Panc1 (cell line): ENCODE measurements around the gene HSPBAP1. TPM values are rescaled to one million over a fixed set of nuclear protein-coding genes. Genes with fewer than 3 reads are reported as not detected.

ENCODE experiments used
- ATAC-seq: fragments of 200-7000 bp; cut with Tn5 transposase; 2 replicates; pipeline ENCODE4 v1.9.1; 2020; ENCODE audit warnings: mild to moderate bottlenecking, moderate library complexity
- BruUV-seq: library from RNA; stranded (reverse); fragments of 400-500 nt; replicated peaks from 2 replicates; lab custom pipeline; 2021; lab: Mats Ljungman, UMichigan
- CTCF ChIA-PET: fragments of 300-600 bp; sonication (Branson Sonifier 250); formaldehyde crosslinking; loops from one replicate; lab custom pipeline; 2022; ENCODE audit warnings: antibody characterized with exemption; lab: Charles Lee
- POLR2A ChIA-PET: fragments of 300-600 bp; sonication (Branson Sonifier 250); formaldehyde crosslinking; loops from one replicate; lab custom pipeline; 2022; ENCODE audit warnings: antibody characterized with exemption; lab: Charles Lee
- DNase-seq: peaks from one replicate; pipeline ENCODE4 v3.0.0-alpha.2; 2010; ENCODE audit warnings: low read depth, low spot score
- H3K27ac ChIP-seq: 2 replicates; pipeline ENCODE4 v1.5.1; 2011; ENCODE audit warnings: mild to moderate bottlenecking, low read length, inconsistent platforms
- H3K27me3 ChIP-seq: fragments of 200-500 bp; sonication (Bioruptor generic); 2 replicates; pipeline ENCODE4 v1.6.0; 2014; ENCODE audit warnings: low read length, inconsistent platforms; ENCODE audit not compliant: control insufficient read depth, insufficient read depth
- H3K36me3 ChIP-seq: fragments of 200-500 bp; sonication (Bioruptor generic); 2 replicates; pipeline ENCODE4 v1.5.1; 2014; ENCODE audit warnings: inconsistent platforms, mild to moderate bottlenecking, low read length, moderate library complexity; ENCODE audit not compliant: control insufficient read depth, insufficient read depth
- H3K4me1 ChIP-seq: 2 replicates; pipeline ENCODE4 v1.5.1; 2011; ENCODE audit warnings: inconsistent platforms, mild to moderate bottlenecking, low read length, moderate library complexity; ENCODE audit not compliant: control insufficient read depth, insufficient read depth
- H3K4me3 ChIP-seq, 2 experiments: 2 replicates each; pipeline ENCODE4 v1.5.1; 2011 to 2012; ENCODE audit warnings: low read depth in 2 of 2, low read length in 2 of 2, mild to moderate bottlenecking in 2 of 2, inconsistent platforms in 1 of 2, moderate library complexity in 1 of 2
- H3K9me3 ChIP-seq: fragments of 200-500 bp; sonication (Bioruptor generic); 2 replicates; pipeline ENCODE4 v1.5.1; 2014; ENCODE audit warnings: low read depth, mild to moderate bottlenecking, inconsistent platforms, low read length, moderate library complexity; ENCODE audit not compliant: control insufficient read depth, insufficient read depth
- POLR2AphosphoS5 ChIP-seq: IDR thresholded peaks from 2 replicates; pipeline ENCODE4 v1.6.1; 2012; ENCODE audit warnings: mild to moderate bottlenecking, low read depth, low read length, moderate library complexity
- SIN3A ChIP-seq: IDR thresholded peaks from 2 replicates; pipeline ENCODE4 v1.6.1; 2012; ENCODE audit warnings: low read depth, mild to moderate bottlenecking, low read length, moderate library complexity, borderline replicate concordance; ENCODE audit not compliant: insufficient read depth
- TCF7L2 ChIP-seq: IDR thresholded peaks from 2 replicates; pipeline ENCODE4 v1.6.1; 2011; ENCODE audit warnings: mild to moderate bottlenecking, low read depth, low read length, inconsistent platforms
- in situ Hi-C: cut with HindIII; loops from 2 replicates; pipeline ENCODE4 v1.10.0; 2016; ENCODE audit warnings: low sequenced_read_pairs, low pct_unique_long_range_greater_than_20kb
- intact Hi-C: fragments of 100-400 bp; cut with micrococcal nuclease; formaldehyde crosslinking; loops from one replicate; pipeline ENCODE4 v1.10.0; 2022; ENCODE audit not compliant: unreplicated experiment
- total RNA-seq: library from RNA; stranded (reverse); gene quantifications from one replicate; pipeline ENCODE4 v1.2.1, GENCODE V29; 2021; ENCODE audit not compliant: unreplicated experiment
- TF ChIP-seq, protein P1 (sequence below): fragments of 450-650 bp; IDR thresholded peaks from 2 replicates; pipeline ENCODE4 v1.5.1; 2017; ENCODE audit warnings: mild to moderate bottlenecking
- TF ChIP-seq, protein P2 (sequence below), 2 experiments: IDR thresholded peaks; 2 replicates each; pipeline ENCODE4 v1.6.1; 2011 to 2012; ENCODE audit warnings: low read depth in 2 of 2, control low read depth in 1 of 2, low read length in 1 of 2, mild to moderate bottlenecking in 1 of 2, moderate library complexity in 1 of 2; ENCODE audit not compliant: insufficient read depth in 1 of 2

Gene HSPBAP1
- total RNA-seq, 1 experiment from 2014 or later = 10.8 TPM

DNA sequence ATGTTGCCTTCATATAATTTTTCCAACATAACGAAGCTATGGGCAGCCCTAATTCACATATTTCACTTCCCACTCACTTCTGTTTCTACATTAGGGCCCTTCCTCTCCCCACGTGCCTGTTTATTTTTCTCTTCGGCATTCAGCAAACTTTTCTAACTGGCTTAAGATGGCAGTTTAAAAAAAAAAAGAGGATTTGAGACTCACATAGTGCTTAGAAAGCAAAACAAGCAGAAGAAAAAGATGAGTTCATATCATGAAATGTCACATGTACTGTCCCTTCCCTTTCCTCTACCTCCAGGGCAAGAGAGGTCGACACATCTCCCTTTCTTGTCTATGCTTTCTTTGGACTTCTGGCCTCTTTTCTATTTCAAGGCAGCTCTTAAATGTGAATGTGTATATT lies 31.8 kb upstream of the HSPBAP1 start:
- intact Hi-C loops = no loop called here
- TF ChIP-seq, protein P1, sequence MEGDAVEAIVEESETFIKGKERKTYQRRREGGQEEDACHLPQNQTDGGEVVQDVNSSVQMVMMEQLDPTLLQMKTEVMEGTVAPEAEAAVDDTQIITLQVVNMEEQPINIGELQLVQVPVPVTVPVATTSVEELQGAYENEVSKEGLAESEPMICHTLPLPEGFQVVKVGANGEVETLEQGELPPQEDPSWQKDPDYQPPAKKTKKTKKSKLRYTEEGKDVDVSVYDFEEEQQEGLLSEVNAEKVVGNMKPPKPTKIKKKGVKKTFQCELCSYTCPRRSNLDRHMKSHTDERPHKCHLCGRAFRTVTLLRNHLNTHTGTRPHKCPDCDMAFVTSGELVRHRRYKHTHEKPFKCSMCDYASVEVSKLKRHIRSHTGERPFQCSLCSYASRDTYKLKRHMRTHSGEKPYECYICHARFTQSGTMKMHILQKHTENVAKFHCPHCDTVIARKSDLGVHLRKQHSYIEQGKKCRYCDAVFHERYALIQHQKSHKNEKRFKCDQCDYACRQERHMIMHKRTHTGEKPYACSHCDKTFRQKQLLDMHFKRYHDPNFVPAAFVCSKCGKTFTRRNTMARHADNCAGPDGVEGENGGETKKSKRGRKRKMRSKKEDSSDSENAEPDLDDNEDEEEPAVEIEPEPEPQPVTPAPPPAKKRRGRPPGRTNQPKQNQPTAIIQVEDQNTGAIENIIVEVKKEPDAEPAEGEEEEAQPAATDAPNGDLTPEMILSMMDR = no peak
- TF ChIP-seq SIN3A (no peak), TCF7L2 (no peak), POLR2AphosphoS5 (no peak)
- TF ChIP-seq, protein P2, sequence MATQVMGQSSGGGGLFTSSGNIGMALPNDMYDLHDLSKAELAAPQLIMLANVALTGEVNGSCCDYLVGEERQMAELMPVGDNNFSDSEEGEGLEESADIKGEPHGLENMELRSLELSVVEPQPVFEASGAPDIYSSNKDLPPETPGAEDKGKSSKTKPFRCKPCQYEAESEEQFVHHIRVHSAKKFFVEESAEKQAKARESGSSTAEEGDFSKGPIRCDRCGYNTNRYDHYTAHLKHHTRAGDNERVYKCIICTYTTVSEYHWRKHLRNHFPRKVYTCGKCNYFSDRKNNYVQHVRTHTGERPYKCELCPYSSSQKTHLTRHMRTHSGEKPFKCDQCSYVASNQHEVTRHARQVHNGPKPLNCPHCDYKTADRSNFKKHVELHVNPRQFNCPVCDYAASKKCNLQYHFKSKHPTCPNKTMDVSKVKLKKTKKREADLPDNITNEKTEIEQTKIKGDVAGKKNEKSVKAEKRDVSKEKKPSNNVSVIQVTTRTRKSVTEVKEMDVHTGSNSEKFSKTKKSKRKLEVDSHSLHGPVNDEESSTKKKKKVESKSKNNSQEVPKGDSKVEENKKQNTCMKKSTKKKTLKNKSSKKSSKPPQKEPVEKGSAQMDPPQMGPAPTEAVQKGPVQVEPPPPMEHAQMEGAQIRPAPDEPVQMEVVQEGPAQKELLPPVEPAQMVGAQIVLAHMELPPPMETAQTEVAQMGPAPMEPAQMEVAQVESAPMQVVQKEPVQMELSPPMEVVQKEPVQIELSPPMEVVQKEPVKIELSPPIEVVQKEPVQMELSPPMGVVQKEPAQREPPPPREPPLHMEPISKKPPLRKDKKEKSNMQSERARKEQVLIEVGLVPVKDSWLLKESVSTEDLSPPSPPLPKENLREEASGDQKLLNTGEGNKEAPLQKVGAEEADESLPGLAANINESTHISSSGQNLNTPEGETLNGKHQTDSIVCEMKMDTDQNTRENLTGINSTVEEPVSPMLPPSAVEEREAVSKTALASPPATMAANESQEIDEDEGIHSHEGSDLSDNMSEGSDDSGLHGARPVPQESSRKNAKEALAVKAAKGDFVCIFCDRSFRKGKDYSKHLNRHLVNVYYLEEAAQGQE (IDR thresholded peaks at IDR 0.05; ENCODE audit: insufficient read depth in 1 of 2, low read depth in 2 of 2, low read length in 1 of 2) = no peak
- Histone ChIP-seq H3K27me3 (no peaks in the 10 kb centered on the region), H3K4me3 (no peak overlapping the region), H3K27ac (no peak overlapping the region), H3K9me3 (no peaks in the 10 kb centered on the region), H3K36me3 (no peaks in the 10 kb centered on the region), H3K4me1 (no peaks in the 10 kb centered on the region)
- ATAC-seq = no peak
- POLR2A ChIA-PET = no interaction called here
- CTCF ChIA-PET = no interaction called here
- BruUV-seq = no TSS peak
- in situ Hi-C loops = no loop called here
- DNase-seq = no peak

DNA sequence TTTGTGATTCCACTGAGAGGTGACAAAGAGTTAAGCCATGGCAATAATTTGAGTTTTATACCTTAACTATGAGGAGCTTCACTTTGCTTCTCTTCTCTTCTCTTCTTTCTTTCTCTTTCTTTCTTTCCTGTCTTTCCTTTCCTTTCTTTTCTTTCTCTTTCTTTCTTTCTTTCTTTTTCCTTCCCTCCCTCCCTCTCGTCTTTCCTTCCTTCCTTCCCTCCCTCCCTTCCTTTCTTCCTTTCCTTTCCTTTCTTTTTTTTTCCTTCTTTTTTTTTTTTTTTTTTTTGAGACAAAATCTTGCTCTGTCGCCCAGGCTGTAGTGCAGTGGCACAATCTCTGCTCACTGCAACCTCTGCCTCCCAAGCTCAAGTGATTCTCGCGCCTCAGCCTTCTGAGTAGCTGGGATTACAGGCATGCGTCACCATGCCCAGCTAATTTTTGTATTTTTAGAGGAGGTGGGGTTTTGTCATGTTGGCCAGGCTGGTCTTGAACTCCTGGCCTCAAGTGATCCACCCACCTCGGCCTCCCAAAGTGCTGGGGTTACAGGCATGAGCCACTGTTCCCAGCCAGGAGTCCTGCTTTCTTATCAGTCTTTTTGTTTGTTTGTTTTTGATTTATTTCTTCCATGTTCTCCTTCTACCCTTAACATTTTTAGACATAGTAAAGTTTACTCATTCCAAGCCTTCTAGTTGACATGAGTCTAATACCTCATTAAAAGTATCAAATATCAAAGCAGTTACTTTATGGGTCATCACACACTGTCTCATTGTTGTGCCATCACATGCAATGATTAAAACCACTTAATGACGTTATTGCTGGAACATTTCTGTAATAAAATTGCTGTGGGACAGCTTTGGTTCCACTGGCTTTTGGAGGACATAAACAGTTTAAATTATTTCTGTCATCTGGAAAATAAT lies 31.1 kb upstream of the HSPBAP1 start:
- DNase-seq = no peak

More for the DNA sequence above, 31.1 kb upstream of the HSPBAP1 start:
- Histone ChIP-seq H3K27me3 (no peaks in the 10 kb centered on the region), H3K9me3 (no peaks in the 10 kb centered on the region), H3K4me3 (no peak overlapping the region), H3K27ac (no peak overlapping the region), H3K36me3 (no peaks in the 10 kb centered on the region), H3K4me1 (no peaks in the 10 kb centered on the region)
- TF ChIP-seq, protein P2 (IDR thresholded peaks at IDR 0.05; ENCODE audit: insufficient read depth in 1 of 2, low read depth in 2 of 2, low read length in 1 of 2) = no peak
- BruUV-seq = no TSS peak
- intact Hi-C loops = no loop called here
- no peak for ATAC-seq
- CTCF ChIA-PET = no interaction called here
- POLR2A ChIA-PET = interaction anchor here (0.7 to 0.9 kb wide), 2 partner anchors 10 to 17 kb away, joined by 5 to 15 read pairs; no protein-coding TSS in a partner anchor
- in situ Hi-C loops = no loop called here
